ENCODE results near the gene KDM4C. TPM values are rescaled to one million over a fixed set of nuclear protein-coding genes. Genes with fewer than 3 reads are reported as not detected.

KDM4C gene
- 10 to 100 TPM; 75.0 to 95.9 (median 88.9) TPM for total RNA-seq

DNA sequence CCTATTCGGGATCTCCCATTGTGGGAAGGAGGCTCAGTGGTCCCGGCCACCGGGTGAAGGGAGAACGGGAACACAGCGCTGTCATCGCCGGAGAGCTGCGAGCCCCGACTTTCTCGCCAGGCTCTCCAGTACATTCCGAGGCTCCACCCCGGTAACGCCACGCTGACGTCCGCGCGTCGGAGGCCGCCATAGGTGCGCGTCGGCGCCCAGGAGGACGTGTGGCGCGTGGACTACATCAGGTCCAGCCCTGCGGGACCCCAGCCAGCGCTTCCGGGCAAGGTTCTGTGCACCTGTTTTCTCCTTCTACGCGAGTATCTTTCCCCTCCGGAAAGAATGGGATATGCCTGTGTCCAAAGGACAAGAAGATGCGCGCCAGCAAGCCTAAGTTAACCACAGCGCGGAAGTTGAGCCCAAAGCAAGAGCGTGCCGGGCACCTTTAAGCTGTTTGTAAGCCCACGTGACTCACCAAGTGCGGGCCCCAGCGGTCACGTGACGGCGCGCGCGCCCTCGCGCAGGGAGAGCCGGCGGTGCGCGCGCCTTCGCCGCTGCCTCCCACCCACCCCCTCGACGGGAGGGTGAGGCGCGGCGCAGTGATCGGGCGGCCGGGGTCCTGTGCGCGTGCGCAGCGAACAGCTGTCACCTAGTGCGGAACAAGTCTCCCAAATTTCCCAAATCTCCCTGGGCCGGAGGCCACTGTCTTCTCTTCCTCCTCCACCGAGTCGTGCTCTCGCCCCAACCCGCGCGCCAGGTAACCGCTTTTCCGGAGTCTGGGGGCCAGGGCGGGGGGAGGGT, at the start of gene KDM4C:
Gene KDM4C (plus strand): TSS at position 518 of the 792 bp plus-strand sequence. CDS start 35,016 bp downstream, outside the sequence.
- intact Hi-C loops (cut with DNase I; ENCODE audit: low total_unique reads) = loop anchor here (2.0 kb wide), 1 partner anchor 345 kb away; the partner anchor contains the start of gene UHRF2
- peak within 1 kb of the TSS; percentile 63 to 94 (median 85) for H3K4me3 ChIP-seq
- WGBS, 2 donors (ENCODE audit: low coverage in 1 of 2) = 1% methylated on average over 41 of the region's 80 CpGs; no CpG with 5 or more reads in 1 of the 2 donors
- H3K4me1 ChIP-seq = peaks cover 3 to 14% (median 8%) of the 10 kb centered on the region in 4 donors
- no peaks in the 10 kb centered on the region for H3K9me3 ChIP-seq
- peak; percentile 95 for DNase-seq
- H3K27ac ChIP-seq = peak within 1 kb of the TSS; percentile 96 to 99 (median 98)
- H3K27me3 ChIP-seq = no peaks in the 10 kb centered on the region
- TF ChIP-seq POLR2AphosphoS5 (IDR thresholded peaks at IDR 0.05) (peak; percentile 92 to 94 (median 94)), EP300 (IDR thresholded peaks at IDR 0.05; ENCODE audit: low read depth) (peak; percentile 34), POLR2A (IDR thresholded peaks at IDR 0.05) (peak; percentile 96)
- TF ChIP-seq, protein P1, sequence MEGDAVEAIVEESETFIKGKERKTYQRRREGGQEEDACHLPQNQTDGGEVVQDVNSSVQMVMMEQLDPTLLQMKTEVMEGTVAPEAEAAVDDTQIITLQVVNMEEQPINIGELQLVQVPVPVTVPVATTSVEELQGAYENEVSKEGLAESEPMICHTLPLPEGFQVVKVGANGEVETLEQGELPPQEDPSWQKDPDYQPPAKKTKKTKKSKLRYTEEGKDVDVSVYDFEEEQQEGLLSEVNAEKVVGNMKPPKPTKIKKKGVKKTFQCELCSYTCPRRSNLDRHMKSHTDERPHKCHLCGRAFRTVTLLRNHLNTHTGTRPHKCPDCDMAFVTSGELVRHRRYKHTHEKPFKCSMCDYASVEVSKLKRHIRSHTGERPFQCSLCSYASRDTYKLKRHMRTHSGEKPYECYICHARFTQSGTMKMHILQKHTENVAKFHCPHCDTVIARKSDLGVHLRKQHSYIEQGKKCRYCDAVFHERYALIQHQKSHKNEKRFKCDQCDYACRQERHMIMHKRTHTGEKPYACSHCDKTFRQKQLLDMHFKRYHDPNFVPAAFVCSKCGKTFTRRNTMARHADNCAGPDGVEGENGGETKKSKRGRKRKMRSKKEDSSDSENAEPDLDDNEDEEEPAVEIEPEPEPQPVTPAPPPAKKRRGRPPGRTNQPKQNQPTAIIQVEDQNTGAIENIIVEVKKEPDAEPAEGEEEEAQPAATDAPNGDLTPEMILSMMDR (IDR thresholded peaks at IDR 0.05) = no peak
- in situ Hi-C loops (cut with MboI; ENCODE audit: low pct_ligation_motif_present in 1 of 4, low pct_unique_long_range_greater_than_20kb in 1 of 4, low sequenced_read_pairs in 3 of 4) = loop anchor here in 1 of 4 donors (10.0 kb wide), 1 partner anchor 73 kb away; no protein-coding TSS in a partner anchor
- no peaks in the 10 kb centered on the region for H3K36me3 ChIP-seq

GRCh38 chr9:6708732-6709131, 49.0 kb upstream of the KDM4C start:
- in situ Hi-C loops (cut with MboI; ENCODE audit: low pct_ligation_motif_present in 1 of 4, low pct_unique_long_range_greater_than_20kb in 1 of 4, low sequenced_read_pairs in 3 of 4) = no loop called here
- intact Hi-C loops (cut with DNase I; ENCODE audit: low total_unique reads) = no loop called here

DNA sequence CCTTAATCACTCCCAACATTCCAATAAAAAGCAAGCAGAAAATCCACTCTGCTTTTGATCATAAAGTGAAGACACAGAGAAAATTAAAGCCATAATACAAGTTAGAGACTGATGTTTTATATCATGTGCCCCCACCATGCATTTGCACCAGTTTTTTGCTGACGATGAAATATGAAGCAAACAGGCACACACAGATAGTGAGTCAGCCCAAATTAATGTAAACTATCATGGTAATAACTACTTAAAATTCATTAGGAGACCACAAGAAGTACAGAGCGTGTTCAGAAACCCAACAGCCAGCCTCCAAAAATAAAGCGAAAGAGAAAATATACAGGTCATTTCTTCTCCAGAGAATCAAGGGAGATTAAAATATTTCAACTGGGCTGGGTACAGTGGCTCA, 46.4 kb upstream of the KDM4C start:
- 71 to 85% methylated on average over 2 to 3 of the region's 3 CpGs for WGBS, 2 donors (ENCODE audit: low coverage in 1 of 2)
- DNase-seq = no peak
- H3K27ac ChIP-seq = no peak overlapping the region
- intact Hi-C loops (cut with DNase I; ENCODE audit: low total_unique reads) = no loop called here
- no peaks in the 10 kb centered on the region for H3K36me3 ChIP-seq
- in situ Hi-C loops (cut with MboI; ENCODE audit: low pct_ligation_motif_present in 1 of 4, low pct_unique_long_range_greater_than_20kb in 1 of 4, low sequenced_read_pairs in 3 of 4) = no loop called here
- TF ChIP-seq POLR2A (IDR thresholded peaks at IDR 0.05) = no peak
- TF ChIP-seq, protein P1 (IDR thresholded peaks at IDR 0.05) = no peak
- TF ChIP-seq POLR2AphosphoS5 (IDR thresholded peaks at IDR 0.05) = no peak
- no peak for TF ChIP-seq EP300 (IDR thresholded peaks at IDR 0.05; ENCODE audit: low read depth)
- H3K4me3 ChIP-seq = no peak overlapping the region
- H3K4me1 ChIP-seq = peaks cover 0 to 12% (median 7%) of the 10 kb centered on the region in 4 donors
- no peaks in the 10 kb centered on the region for H3K27me3 ChIP-seq
- no peaks in the 10 kb centered on the region for H3K9me3 ChIP-seq

More at GRCh38 chr9:6708732-6709131, 49.0 kb upstream of the KDM4C start:
- Histone ChIP-seq H3K27me3 (no peaks in the 10 kb centered on the region), H3K4me1 (peaks cover 0 to 4% (median 0%) of the 10 kb centered on the region in 4 donors), H3K4me3 (no peak overlapping the region), H3K36me3 (no peaks in the 10 kb centered on the region), H3K27ac (no peak overlapping the region), H3K9me3 (no peaks in the 10 kb centered on the region)
- TF ChIP-seq, protein P1 (IDR thresholded peaks at IDR 0.05) = no peak
- no peak for TF ChIP-seq EP300 (IDR thresholded peaks at IDR 0.05; ENCODE audit: low read depth)
- TF ChIP-seq POLR2A (IDR thresholded peaks at IDR 0.05) = no peak
- no peak for TF ChIP-seq POLR2AphosphoS5 (IDR thresholded peaks at IDR 0.05)
- no peak for DNase-seq
- WGBS, 2 donors (ENCODE audit: low coverage in 1 of 2) = 92% methylated on average over 2 of the region's 2 CpGs; no CpG with 5 or more reads in 1 of the 2 donors

DNA sequence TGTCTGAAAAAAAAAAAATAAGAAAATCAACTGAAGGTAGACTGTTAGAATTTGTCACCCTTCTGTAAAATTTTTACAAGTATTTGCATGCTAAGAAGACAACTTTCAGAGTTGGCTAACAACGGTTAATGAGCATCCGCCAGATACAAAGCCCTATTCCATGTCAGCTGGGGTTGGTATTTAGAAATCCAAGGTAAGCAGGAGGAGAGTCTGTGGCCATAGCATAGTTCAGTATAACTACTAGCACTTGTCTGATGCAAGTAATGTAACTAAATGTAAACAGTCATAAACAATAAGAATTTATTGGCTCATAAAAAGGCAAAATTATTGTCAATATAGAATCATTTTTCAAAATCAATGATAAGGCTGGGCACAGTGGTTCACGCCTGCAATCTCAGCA, 45.7 kb upstream of the KDM4C start:
- intact Hi-C loops (cut with DNase I; ENCODE audit: low total_unique reads) (no loop called here), in situ Hi-C loops (cut with MboI; ENCODE audit: low pct_ligation_motif_present in 1 of 4, low pct_unique_long_range_greater_than_20kb in 1 of 4, low sequenced_read_pairs in 3 of 4) (no loop called here)
- TF ChIP-seq, protein P1 (IDR thresholded peaks at IDR 0.05) = no peak
- no peak for TF ChIP-seq POLR2A (IDR thresholded peaks at IDR 0.05)
- no peak for TF ChIP-seq POLR2AphosphoS5 (IDR thresholded peaks at IDR 0.05)
- TF ChIP-seq EP300 (IDR thresholded peaks at IDR 0.05; ENCODE audit: low read depth) = no peak
- H3K27ac ChIP-seq = no peak overlapping the region
- H3K4me1 ChIP-seq = peaks cover 0 to 12% (median 9%) of the 10 kb centered on the region in 4 donors
- 15 to 29% methylated on average over 3 of the region's 3 CpGs for WGBS, 2 donors (ENCODE audit: low coverage in 1 of 2)
- no peaks in the 10 kb centered on the region for H3K27me3 ChIP-seq
- no peak for DNase-seq
- H3K4me3 ChIP-seq = no peak overlapping the region
- no peaks in the 10 kb centered on the region for H3K36me3 ChIP-seq
- no peaks in the 10 kb centered on the region for H3K9me3 ChIP-seq
